Fibroblast of skin of right quadriceps (primary cell): Measurements from ENCODE around the gene NLRC4.
"Not testable (repeated sequence)": the region's sequence is repeated elsewhere in the genome, so short reads cannot be mapped to it uniquely, and the experiment has no call there.

Experiments
- DNase-seq: peaks from one replicate; pipeline ENCODE4 v3.0.0-alpha.2; 2013

NLRC4 gene

GRCh38 chr2:32237996-32238395, 26.7 kb downstream of the NLRC4 start:
- no peak for DNase-seq

- DNase-seq, result no peak
These were observed 27.2 kb downstream of the NLRC4 start for GRCh38 chr2:32237488-32237887.

- DNase-seq, result no peak
These were observed 29.4 kb downstream of the NLRC4 start for GRCh38 chr2:32235315-32235714.

GRCh38 chr2:32231959-32232358, 32.7 kb downstream of the NLRC4 start:
- no peak for DNase-seq

- DNase-seq, result no peak
These were observed 35.1 kb downstream of the NLRC4 start for GRCh38 chr2:32229635-32230034.

- DNase-seq, result no peak
These were observed 36.5 kb downstream of the NLRC4 start for GRCh38 chr2:32228181-32228580.

- DNase-seq, result no peak
These were observed 37.2 kb downstream of the NLRC4 start for GRCh38 chr2:32227492-32227891.

- DNase-seq, result no peak
These were observed 41.7 kb downstream of the NLRC4 start for GRCh38 chr2:32222966-32223365.

GRCh38 chr2:32220445-32220844, 44.2 kb downstream of the NLRC4 start:
- DNase-seq, result no peak

- no peak for DNase-seq
These were observed 52.4 kb downstream of the NLRC4 start for GRCh38 chr2:32212295-32212694.

- no peak for DNase-seq
These were observed 53.8 kb downstream of the NLRC4 start for GRCh38 chr2:32210767-32211408.

GRCh38 chr2:32203428-32203827, 61.3 kb downstream of the NLRC4 start:
- DNase-seq, result not testable (repeated sequence)

GRCh38 chr2:32200814-32201213, 63.9 kb downstream of the NLRC4 start:
- DNase-seq, result no peak

GRCh38 chr2:32192418-32192817, 72.3 kb downstream of the NLRC4 start:
- no peak for DNase-seq

- no peak for DNase-seq
These were observed 75.7 kb downstream of the NLRC4 start for GRCh38 chr2:32189011-32189410.

- no peak for DNase-seq
These were observed 82.0 kb downstream of the NLRC4 start for GRCh38 chr2:32182667-32183066.
